Peyer's patch (tissue), 4 donors: Measurements from ENCODE around the gene ATP6V0D1.
A peak's percentile ranks its signal among the peaks of the same experiment; 100 is the strongest.

Experiments
- CTCF ChIP-seq, 6 experiments: fragments of 450-650 bp in 4 of 6; fragments of 200-600 bp in 2 of 6; sonication (generic) in 1 of 6; IDR thresholded peaks; one replicate each; pipeline ENCODE4 v1.5.1; 2017 to 2019; ENCODE audit warnings: antibody characterized with exemption in 6 of 6, mild to moderate bottlenecking in 3 of 6, moderate library complexity in 1 of 6
- POLR2A ChIP-seq, 2 donors: fragments of 450-650 bp; IDR thresholded peaks; one replicate each; pipeline ENCODE4 v1.5.1; 2017; ENCODE audit warnings: antibody characterized with exemption in 2 of 2, mild to moderate bottlenecking in 2 of 2, moderate library complexity in 2 of 2

- peak in 1 of 2 donors; percentile 34 for TF ChIP-seq POLR2A (IDR thresholded peaks at IDR 0.05)
- peak in 1 of 6 experiments; percentile 11 for TF ChIP-seq CTCF (IDR thresholded peaks at IDR 0.05)
Measured at GRCh38 chr16:67445913-67446907, 34.7 kb downstream of the ATP6V0D1 start.
